H1 (cell line): Measurements from ENCODE around the gene CPA3. TPM values are rescaled to one million over a fixed set of nuclear protein-coding genes. Genes with fewer than 3 reads are reported as not detected.

Experiments used
- CTCF ChIA-PET: fragments of 300-600 bp; sonication (Branson Sonifier 250); formaldehyde crosslinking; loops from one replicate; lab custom pipeline; 2021; ENCODE audit not compliant: partially characterized antibody; lab: Charles Lee
- POLR2A ChIA-PET: fragments of 300-600 bp; sonication (Branson Sonifier 250); formaldehyde crosslinking; loops from one replicate; lab custom pipeline; 2021; ENCODE audit warnings: inconsistent platforms; ENCODE audit not compliant: partially characterized antibody; lab: Charles Lee
- DNase-seq, 2 experiments: peaks; one replicate each; pipeline versions ENCODE4 v3.0.0 to v3.0.0-alpha.2; 2010 to 2022; ENCODE audit warnings: low spot score in 2 of 2, low read depth in 1 of 2, mixed read lengths in 1 of 2
- FAIRE-seq: peaks from 2 replicates; lab custom pipeline; 2011; peaks lifted over from hg19 to GRCh38; lab: Jason Lieb, UNC
- H2AFZ ChIP-seq: 2 replicates; pipeline ENCODE4 v1.8.1; 2012; ENCODE audit warnings: low read length, inconsistent platforms
- H2AK5ac ChIP-seq: 2 replicates; pipeline ENCODE4 v1.6.1; 2013; ENCODE audit warnings: low read depth, low read length
- H2BK120ac ChIP-seq: replicated peaks from 2 replicates; pipeline ENCODE3; 2013; ENCODE audit warnings: low read depth, low read length, inconsistent platforms
- H2BK12ac ChIP-seq: 2 replicates; pipeline ENCODE4 v1.6.1; 2013; ENCODE audit warnings: low read depth, low read length
- H2BK15ac ChIP-seq: 2 replicates; pipeline ENCODE4 v1.6.1; 2013; ENCODE audit warnings: low read length
- H2BK20ac ChIP-seq: 2 replicates; pipeline ENCODE4 v1.6.1; 2013; ENCODE audit warnings: low read length
- H2BK5ac ChIP-seq: 2 replicates; pipeline ENCODE4 v1.6.1; 2013; ENCODE audit warnings: low read depth, low read length
- H3K14ac ChIP-seq: 2 replicates; pipeline ENCODE4 v1.6.1; 2013; ENCODE audit warnings: inconsistent platforms; ENCODE audit not compliant: insufficient read length
- H3K18ac ChIP-seq: 2 replicates; pipeline ENCODE4 v1.6.1; 2013; ENCODE audit warnings: low read length; ENCODE audit errors: extremely low read depth
- H3K23ac ChIP-seq: 2 replicates; pipeline ENCODE4 v1.6.1; 2013; ENCODE audit warnings: inconsistent platforms; ENCODE audit not compliant: insufficient read length
- H3K23me2 ChIP-seq: 2 replicates; pipeline ENCODE4 v1.6.1; 2013; ENCODE audit warnings: low read depth, low read length
- H3K27ac ChIP-seq: 2 replicates; pipeline ENCODE4 v1.6.1; 2011; ENCODE audit warnings: low read depth, low read length, inconsistent platforms
- H3K27me3 ChIP-seq, 4 experiments: replicated peaks in 1 of 4; 1 replicate in 1 of 4; 2 replicates in 3 of 4; pipeline versions ENCODE4 v1.6.1 to v1.8.1; 2011 to 2013; ENCODE audit warnings: low read length in 3 of 4, mild to moderate bottlenecking in 3 of 4, inconsistent platforms in 2 of 4, mixed read lengths in 2 of 4, moderate library complexity in 1 of 4; ENCODE audit not compliant: control insufficient read depth in 3 of 4, insufficient read depth in 3 of 4; ENCODE audit errors: extremely low read depth in 1 of 4
- H3K36me3 ChIP-seq, 4 experiments: 2 replicates each; pipeline versions ENCODE4 v1.6.1 to v1.8.1; 2011 to 2013; ENCODE audit warnings: mild to moderate bottlenecking in 4 of 4, low read length in 3 of 4, moderate library complexity in 2 of 4, control low read depth in 1 of 4, inconsistent platforms in 1 of 4; ENCODE audit not compliant: insufficient read depth in 4 of 4, control insufficient read depth in 2 of 4
- H3K4ac ChIP-seq: replicated peaks from 2 replicates; pipeline ENCODE3; 2013; ENCODE audit warnings: low read length, low read depth, mixed read lengths, inconsistent platforms; ENCODE audit not compliant: insufficient read length
- H3K4me1 ChIP-seq, 4 experiments: replicated peaks in 1 of 4; 1 replicate in 1 of 4; 2 replicates in 3 of 4; pipeline versions ENCODE4 v1.6.1 to v1.8.1; 2011 to 2013; ENCODE audit warnings: low read length in 3 of 4, inconsistent platforms in 2 of 4, mixed read lengths in 1 of 4; ENCODE audit not compliant: insufficient read depth in 4 of 4, control insufficient read depth in 3 of 4
- H3K4me2 ChIP-seq, 2 experiments: 2 replicates each; pipeline versions ENCODE4 v1.6.1 to v1.8.1; 2011 to 2013; ENCODE audit warnings: low read depth in 2 of 2, low read length in 2 of 2, control low read depth in 1 of 2, inconsistent platforms in 1 of 2, mild to moderate bottlenecking in 1 of 2; ENCODE audit not compliant: insufficient read depth in 1 of 2
- H3K4me3 ChIP-seq, 4 experiments: fragments of 200-600, 300-600 bp in 1 of 4; sonication (generic), shearing (Covaris generic), sonication (Bioruptor Twin) in 1 of 4; 2 replicates each; pipeline versions ENCODE4 v1.5.1 to v1.8.1; 2011 to 2016; ENCODE audit warnings: low read length in 4 of 4, low read depth in 3 of 4, control low read depth in 2 of 4, inconsistent platforms in 2 of 4, mild to moderate bottlenecking in 2 of 4, mixed read lengths in 1 of 4, moderate library complexity in 1 of 4; ENCODE audit not compliant: insufficient read depth in 2 of 4; ENCODE audit errors: extremely low read depth in 1 of 4
- H3K56ac ChIP-seq: replicated peaks from 2 replicates; pipeline ENCODE3; 2013; ENCODE audit warnings: low read depth, mild to moderate bottlenecking, mixed read lengths, low read length, inconsistent platforms; ENCODE audit not compliant: insufficient read length
- H3K79me1 ChIP-seq: 2 replicates; pipeline ENCODE4 v1.6.1; 2013; ENCODE audit warnings: low read depth, low read length, control low read depth
- H3K79me2 ChIP-seq, 2 experiments: 2 replicates each; pipeline versions ENCODE4 v1.6.1 to v1.8.1; 2012 to 2013; ENCODE audit warnings: low read length in 2 of 2, mild to moderate bottlenecking in 2 of 2, inconsistent platforms in 1 of 2; ENCODE audit not compliant: insufficient read depth in 2 of 2, control insufficient read depth in 1 of 2
- H3K9ac ChIP-seq, 4 experiments: replicated peaks in 1 of 4; 1 replicate in 1 of 4; 2 replicates in 3 of 4; pipeline versions ENCODE4 v1.6.1 to v1.8.1; 2011 to 2013; ENCODE audit warnings: low read depth in 3 of 4, low read length in 3 of 4, control low read depth in 2 of 4, mild to moderate bottlenecking in 2 of 4, moderate library complexity in 2 of 4, inconsistent platforms in 1 of 4; ENCODE audit errors: extremely low read depth in 1 of 4
- H3K9me3 ChIP-seq, 2 experiments: 2 replicates each; pipeline versions ENCODE4 v1.6.1 to v1.8.1; 2012 to 2013; ENCODE audit warnings: mild to moderate bottlenecking in 2 of 2, moderate library complexity in 2 of 2, control low read depth in 1 of 2, inconsistent platforms in 1 of 2, low read depth in 1 of 2, low read length in 1 of 2, mixed read lengths in 1 of 2; ENCODE audit not compliant: insufficient read depth in 2 of 2
- H4K20me1 ChIP-seq, 2 experiments: replicated peaks in 1 of 2; 2 replicates each; pipeline versions ENCODE3 to v1.8.1; 2011 to 2013; ENCODE audit warnings: inconsistent platforms in 2 of 2, low read length in 2 of 2, mild to moderate bottlenecking in 1 of 2; ENCODE audit not compliant: insufficient read depth in 2 of 2, control insufficient read depth in 1 of 2
- H4K5ac ChIP-seq: 2 replicates; pipeline ENCODE4 v1.6.1; 2013; ENCODE audit warnings: low read length, low read depth, mixed read lengths, inconsistent platforms; ENCODE audit not compliant: insufficient read length
- H4K8ac ChIP-seq: 2 replicates; pipeline ENCODE4 v1.8.0; 2013; ENCODE audit warnings: mild to moderate bottlenecking, moderate library complexity, low read length, inconsistent platforms; ENCODE audit not compliant: insufficient read depth; ENCODE audit errors: extremely low read depth
- H4K91ac ChIP-seq: replicated peaks from 2 replicates; pipeline ENCODE3; 2013; ENCODE audit warnings: low read length, mixed read lengths, inconsistent platforms; ENCODE audit not compliant: insufficient read length
- BCL11A ChIP-seq, 2 experiments: IDR thresholded peaks; one replicate each; pipeline ENCODE4 v1.6.1; 2011; ENCODE audit warnings: low read depth in 2 of 2, low read length in 2 of 2, mild to moderate bottlenecking in 2 of 2
- MAX ChIP-seq: IDR thresholded peaks from 2 replicates; pipeline ENCODE4 v1.6.1; 2012; ENCODE audit warnings: inconsistent platforms
- RBBP5 ChIP-seq: IDR thresholded peaks from 2 replicates; pipeline ENCODE4 v1.7.1; 2012; ENCODE audit warnings: low read depth, mild to moderate bottlenecking, inconsistent platforms, low read length, moderate library complexity, borderline replicate concordance
- TBP ChIP-seq: IDR thresholded peaks from 2 replicates; pipeline ENCODE4 v1.6.1; 2011; ENCODE audit warnings: low read depth, low read length, improper control_type of control experiment
- WGBS, 2 experiments: shearing (Covaris generic) in 1 of 2; methylation state at CpG; one replicate each; pipeline versions ENCODE4 v1.1.6 to v1.1.7; 2013 to 2015; ENCODE audit warnings: low lambda C conversion rate in 2 of 2, mixed read lengths in 2 of 2, inconsistent platforms in 1 of 2, low coverage in 1 of 2, missing lambda C conversion rate in 1 of 2; ENCODE audit not compliant: insufficient replicate concordance in 2 of 2, insufficient coverage in 1 of 2, insufficient read length in 1 of 2; ENCODE audit errors: extremely low coverage in 1 of 2, missing lambda C conversion rate in 1 of 2; 5-methylcytosine and 5-hydroxymethylcytosine counted together
- polyA plus RNA-seq, 7 experiments: library from polyadenylated mRNA; depleted of rRNA in 3 of 7; stranded (reverse) in 5 of 7; unstranded in 2 of 7; fragments of >200 nt in 5 of 7; fragments of 200-250 nt in 2 of 7; gene quantifications; 1 replicate in 5 of 7; 2 replicates in 1 of 7; 4 replicates in 1 of 7; pipeline versions ENCODE4 v1.2.1 to v1.2.3, GENCODE V29; 2011 to 2013; ENCODE audit warnings: missing spikeins in 2 of 7, mixed read lengths in 2 of 7
- total RNA-seq: library from RNA; stranded (reverse); fragmentation: NEBNext Ultra II Directional; extraction: Animal tissue kit (Norgen Biotek cat#: 25700); gene quantifications from 2 replicates; pipeline ENCODE4 v1.2.1, GENCODE V29; 2021

Gene CPA3
- total and polyA plus RNA-seq, 2 of the 8 experiments (the other 6 are each of a cell fraction or from before 2014, with no cell fraction given): not detected

DNA sequence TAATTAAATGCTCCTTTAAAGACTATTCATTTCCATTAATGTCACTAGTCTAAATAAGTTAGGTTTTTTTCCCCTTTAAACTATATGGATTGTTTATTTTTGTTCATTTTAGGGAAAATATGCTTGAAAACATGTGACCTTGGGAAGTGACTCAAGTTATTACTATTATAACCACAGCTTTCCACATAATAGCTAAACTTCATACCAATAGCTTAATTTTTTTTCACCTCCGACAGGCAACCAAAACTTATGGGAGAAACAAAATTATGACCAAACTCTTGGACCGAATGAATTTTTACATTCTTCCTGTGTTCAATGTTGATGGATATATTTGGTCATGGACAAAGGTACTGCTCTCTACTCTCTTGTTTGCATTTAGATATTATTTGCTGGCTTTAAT, 16.2 kb downstream of the CPA3 start:
- Histone ChIP-seq H3K4me2 (no peak overlapping the region), H3K4me1 (no peaks in the 10 kb centered on the region), H2AFZ (no peak overlapping the region), H3K56ac (no peak overlapping the region), H3K36me3 (no peaks in the 10 kb centered on the region), H3K9me3 (no peaks in the 10 kb centered on the region), H3K9ac (no peak overlapping the region), H3K14ac (no peak overlapping the region), H4K5ac (no peak overlapping the region), H2BK5ac (no peak overlapping the region), H4K91ac (no peak overlapping the region), H4K8ac (no peak overlapping the region), H3K4ac (no peak overlapping the region), H3K23ac (no peak overlapping the region), H2BK12ac (no peak overlapping the region), H3K23me2 (no peaks in the 10 kb centered on the region), H2BK20ac (no peak overlapping the region), H3K79me1 (no peaks in the 10 kb centered on the region), H3K27me3 (no peaks in the 10 kb centered on the region), H3K18ac (no peak overlapping the region), H2BK120ac (no peak overlapping the region), H2BK15ac (no peak overlapping the region), H3K27ac (no peak overlapping the region), H3K4me3 (no peak overlapping the region), H2AK5ac (no peak overlapping the region), H3K79me2 (no peaks in the 10 kb centered on the region), H4K20me1 (no peaks in the 10 kb centered on the region)
- TF ChIP-seq RBBP5 (no peak), BCL11A (IDR thresholded peaks at IDR 0.05; ENCODE audit: low read depth in 2 of 2, low read length in 2 of 2) (no peak), TBP (no peak), MAX (no peak)
- DNase-seq (no peak), FAIRE-seq (no peak)
- WGBS, 2 experiments: 79% methylated on average over 2 of the region's 2 CpGs; no CpG with 5 or more reads in 1 of the 2 experiments
- ChIA-PET CTCF (interaction anchor here (0.6 to 5.6 kb wide), 37 partner anchors 8 to 544 kb away, joined by 3 to 41 read pairs (median 4); partner anchors contain the start of gene CPA3), POLR2A (no interaction called here)
